Fibroblast of pulmonary artery (primary cell): ENCODE measurements around the gene SERTAD1.
"Not testable (repeated sequence)": the region's sequence is repeated elsewhere in the genome, so short reads cannot be mapped to it uniquely, and the experiment has no call there.

Experiments used
- DNase-seq: peaks from one replicate; pipeline ENCODE4 v3.0.0-alpha.2; 2010; ENCODE audit warnings: low read depth
- H3K4me3 ChIP-seq: replicated peaks from 2 replicates; pipeline ENCODE4 v1.5.1; 2011; ENCODE audit warnings: low read depth, mild to moderate bottlenecking, control low read depth, low read length, moderate library complexity
- TF ChIP-seq, protein P1 (sequence below): IDR thresholded peaks from 2 replicates; pipeline ENCODE4 v1.5.1; 2011; ENCODE audit warnings: mild to moderate bottlenecking, control low read depth, low read length, inconsistent platforms; ENCODE audit errors: missing control alignments

Gene SERTAD1

DNA sequence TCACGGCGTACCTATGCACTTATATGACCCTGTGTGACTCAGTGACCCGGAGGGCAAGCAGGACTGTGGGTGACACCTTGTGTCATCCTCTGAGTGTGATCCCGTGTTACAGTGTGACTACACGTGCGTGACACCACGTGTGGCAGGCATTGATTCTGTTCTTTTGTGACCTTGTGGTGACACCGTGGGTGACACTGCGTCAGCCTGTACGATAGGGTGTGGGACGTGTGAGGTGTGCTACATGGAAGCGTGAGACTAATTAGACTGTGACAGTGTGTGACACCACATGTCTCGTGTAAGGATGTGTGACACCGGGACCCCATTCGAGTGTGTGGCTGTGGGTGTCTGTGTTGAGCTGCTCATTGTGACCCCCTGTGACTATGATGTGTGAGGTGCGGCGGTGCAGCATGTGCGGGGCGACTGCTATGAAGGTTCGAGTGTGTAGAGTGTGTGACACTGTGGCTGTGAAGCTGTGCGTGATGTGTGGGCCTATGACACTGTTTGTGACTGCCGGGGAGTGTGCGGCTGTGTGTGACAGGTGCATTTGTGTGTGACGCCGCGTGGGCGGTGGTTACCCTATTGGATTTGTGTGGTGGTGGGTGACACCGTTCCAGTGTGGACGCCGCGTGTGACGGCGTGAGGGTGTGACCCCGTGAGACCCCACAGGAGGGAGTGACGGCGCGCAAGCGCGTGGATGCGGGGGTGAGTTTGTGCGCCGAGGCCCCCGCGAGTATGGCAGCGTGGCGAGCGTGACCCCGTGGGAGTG is 40.6 kb upstream of the SERTAD1 start:
- no peak for DNase-seq
- TF ChIP-seq, protein P1, sequence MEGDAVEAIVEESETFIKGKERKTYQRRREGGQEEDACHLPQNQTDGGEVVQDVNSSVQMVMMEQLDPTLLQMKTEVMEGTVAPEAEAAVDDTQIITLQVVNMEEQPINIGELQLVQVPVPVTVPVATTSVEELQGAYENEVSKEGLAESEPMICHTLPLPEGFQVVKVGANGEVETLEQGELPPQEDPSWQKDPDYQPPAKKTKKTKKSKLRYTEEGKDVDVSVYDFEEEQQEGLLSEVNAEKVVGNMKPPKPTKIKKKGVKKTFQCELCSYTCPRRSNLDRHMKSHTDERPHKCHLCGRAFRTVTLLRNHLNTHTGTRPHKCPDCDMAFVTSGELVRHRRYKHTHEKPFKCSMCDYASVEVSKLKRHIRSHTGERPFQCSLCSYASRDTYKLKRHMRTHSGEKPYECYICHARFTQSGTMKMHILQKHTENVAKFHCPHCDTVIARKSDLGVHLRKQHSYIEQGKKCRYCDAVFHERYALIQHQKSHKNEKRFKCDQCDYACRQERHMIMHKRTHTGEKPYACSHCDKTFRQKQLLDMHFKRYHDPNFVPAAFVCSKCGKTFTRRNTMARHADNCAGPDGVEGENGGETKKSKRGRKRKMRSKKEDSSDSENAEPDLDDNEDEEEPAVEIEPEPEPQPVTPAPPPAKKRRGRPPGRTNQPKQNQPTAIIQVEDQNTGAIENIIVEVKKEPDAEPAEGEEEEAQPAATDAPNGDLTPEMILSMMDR: no peak
- peak overlapping the region; percentile 42 for H3K4me3 ChIP-seq

DNA sequence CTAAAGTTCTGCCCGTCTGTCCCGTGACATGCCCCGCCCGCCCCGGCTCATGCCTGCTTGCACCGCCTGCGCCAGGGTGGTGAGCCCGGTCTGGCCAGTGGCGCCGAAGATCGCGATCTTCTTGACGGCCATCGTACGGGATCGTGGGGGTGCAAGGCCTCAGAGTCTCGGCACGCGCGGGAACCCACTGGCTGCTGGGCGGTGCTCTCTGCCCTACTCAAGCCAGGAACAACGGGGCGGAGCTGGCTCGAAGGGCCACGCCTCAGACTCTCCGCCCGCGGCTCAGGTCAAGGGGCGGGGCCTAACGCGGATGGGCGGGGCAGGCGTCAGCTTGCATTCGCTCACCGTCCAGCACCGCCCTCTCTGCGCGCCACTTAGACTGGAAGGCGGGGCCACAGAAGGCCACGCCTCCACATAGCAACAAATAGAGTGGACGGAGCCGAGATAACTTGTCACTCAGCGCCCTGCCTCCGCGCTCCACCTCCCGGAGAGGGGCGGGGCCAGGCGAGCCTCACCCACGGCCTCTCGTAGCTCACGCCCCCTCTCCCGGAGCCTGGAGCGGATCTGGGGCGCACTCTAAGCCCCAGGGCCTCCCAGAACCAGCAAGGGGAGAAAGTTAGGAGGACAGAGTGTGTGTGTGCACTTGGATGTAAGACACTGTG is 39.9 kb upstream of the SERTAD1 start, which contains the start of gene BLVRB:
BLVRB (minus strand) TSS at position 189 of the 662 bp plus-strand sequence; CDS start at position 132, 57 bp downstream.
- TF ChIP-seq, protein P1: no peak
- peak within 1 kb of the TSS; percentile 80 for H3K4me3 ChIP-seq
- peak; percentile 99 for DNase-seq

DNA sequence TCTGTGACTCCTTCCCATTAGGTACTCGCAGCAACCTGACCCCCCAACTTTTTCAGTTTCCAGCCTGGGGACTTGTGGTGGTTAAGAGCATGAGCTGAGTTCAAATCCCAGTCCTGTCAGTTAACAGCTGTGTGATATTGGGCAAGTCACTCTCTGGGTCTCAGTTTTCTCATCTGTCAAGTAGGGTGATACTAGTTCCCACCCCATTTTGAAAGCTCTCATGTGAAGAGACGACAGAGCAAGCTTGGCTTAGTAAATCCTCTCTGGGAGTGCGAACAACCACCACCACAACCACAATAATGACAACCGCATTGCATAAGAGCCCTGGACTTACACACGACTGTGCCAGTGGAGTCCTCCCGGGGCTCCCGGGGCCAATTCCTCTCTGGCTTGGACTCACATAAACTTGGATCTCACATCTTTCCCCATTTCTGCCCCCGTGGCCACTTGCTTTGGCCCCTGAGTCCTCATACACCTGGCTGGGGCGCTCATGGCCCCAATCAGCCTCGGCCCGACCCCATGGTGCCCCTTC is 39.3 kb upstream of the SERTAD1 start:
- peak overlapping the region; percentile 80 for H3K4me3 ChIP-seq
- TF ChIP-seq, protein P1: no peak
- DNase-seq: peak; percentile 77

DNA sequence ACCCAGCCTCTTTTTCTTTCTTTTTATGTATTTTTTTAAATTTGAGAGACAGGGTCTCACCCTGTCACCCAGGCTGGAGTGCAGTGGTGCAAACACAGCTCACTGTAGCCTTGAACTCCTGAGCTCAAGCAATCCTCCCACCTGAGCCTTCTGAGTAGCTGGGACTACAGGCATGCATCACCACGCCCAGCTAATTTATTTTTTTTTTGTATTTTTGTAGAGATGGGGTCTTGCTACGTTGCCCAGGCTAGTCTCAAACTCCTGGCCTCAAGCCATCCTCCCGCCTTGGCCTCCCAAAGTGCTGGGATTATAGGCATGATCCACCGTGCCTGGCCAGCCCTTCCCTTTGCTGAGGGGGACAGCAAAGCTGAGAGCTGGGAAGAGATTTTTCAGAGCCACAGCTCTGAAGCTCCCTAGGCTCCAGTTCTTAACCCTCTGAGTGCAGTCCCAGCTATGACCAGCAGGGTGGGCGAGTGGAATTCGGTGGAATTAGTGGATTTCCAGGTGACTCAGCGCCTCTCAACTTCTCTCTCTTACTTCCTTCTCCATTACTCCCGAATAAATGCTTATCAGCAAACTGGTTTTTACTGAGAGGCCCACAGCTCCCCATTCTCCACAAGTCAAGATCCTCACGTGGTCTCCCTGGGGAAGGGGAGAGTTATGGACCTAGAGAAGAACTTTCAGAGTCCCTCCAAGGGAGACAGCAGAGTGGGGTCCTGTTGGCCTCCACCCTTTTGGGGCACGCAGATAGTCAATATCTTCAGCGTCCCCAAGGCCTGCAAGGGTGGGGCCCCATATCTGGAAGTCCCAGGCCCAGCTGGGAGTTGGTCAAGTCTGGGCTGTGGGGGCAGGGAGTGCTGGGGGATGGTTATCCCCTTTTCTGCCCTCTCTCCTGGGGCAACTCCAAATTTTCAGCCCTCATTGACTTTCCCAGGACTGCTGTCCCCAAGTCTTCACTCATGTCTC is 38.5 kb upstream of the SERTAD1 start:
- TF ChIP-seq, protein P1: peak; percentile 90
- H3K4me3 ChIP-seq: peak overlapping the region; percentile 80
- DNase-seq: peak; percentile 93

DNA sequence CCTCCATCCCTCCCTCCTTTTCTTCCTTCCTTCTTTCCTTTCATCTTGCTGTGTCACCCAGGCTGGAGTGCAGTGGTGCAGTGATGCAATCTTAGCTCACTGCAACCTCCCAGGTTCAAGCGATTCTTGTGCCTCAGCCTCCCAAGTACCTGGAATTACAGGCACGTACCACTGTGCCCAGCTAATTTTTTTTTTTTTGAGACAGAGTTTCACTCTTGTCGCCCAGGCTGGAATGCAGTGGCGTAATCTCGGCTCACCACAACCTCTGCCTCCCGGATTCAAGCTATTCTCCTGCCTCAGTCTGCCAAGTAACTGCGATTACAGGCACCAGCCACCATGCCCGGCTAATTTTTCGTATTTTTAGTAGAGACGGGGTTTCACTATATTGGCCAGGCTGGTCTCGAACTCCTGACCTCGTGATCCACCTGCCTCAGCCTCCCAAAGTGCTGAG is 37.8 kb upstream of the SERTAD1 start:
- peak; percentile 27 for DNase-seq
- H3K4me3 ChIP-seq: not testable (repeated sequence)

DNA sequence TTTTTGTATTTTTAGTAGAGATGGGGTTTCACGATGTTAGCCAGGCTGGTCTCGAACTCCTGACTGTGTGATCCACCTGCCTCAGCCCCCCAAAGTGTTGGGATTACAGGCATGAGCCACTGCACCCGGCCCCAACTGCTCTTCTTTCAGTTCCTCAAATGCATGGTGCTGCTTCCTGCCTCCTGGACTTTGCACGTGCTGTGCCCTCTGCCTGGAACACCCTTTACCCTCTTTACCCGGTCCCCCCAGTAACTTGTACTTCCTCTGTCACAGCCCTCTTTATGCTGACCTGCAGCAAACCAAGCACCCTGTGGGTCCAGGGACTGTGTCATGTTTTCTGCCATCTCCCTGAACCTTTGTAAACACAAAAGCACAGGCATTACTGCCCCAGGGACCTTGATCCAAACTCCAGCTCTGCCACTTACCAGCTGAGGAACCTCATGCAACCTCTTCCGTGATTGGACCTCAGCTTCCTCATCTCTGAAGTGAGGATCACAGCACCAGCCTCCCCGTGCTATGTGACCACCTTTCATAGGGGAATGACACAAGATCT is 36.0 kb upstream of the SERTAD1 start:
- H3K4me3 ChIP-seq: no peak overlapping the region
- TF ChIP-seq, protein P1: no peak

More for the DNA sequence above, 36.0 kb upstream of the SERTAD1 start:
- DNase-seq: no peak
